Adrenal gland (tissue), 5 donors: ENCODE results near the gene LRRC59.

Experiments used
- CTCF ChIP-seq, 6 experiments: fragments of 450-650 bp in 4 of 6; fragments of 200-600 bp in 2 of 6; sonication (generic) in 1 of 6; IDR thresholded peaks; 1 replicate in 5 of 6; 2 replicates in 1 of 6; pipeline versions ENCODE4 v1.5.1 to v1.8.0; 2016 to 2021; ENCODE audit warnings: antibody characterized with exemption in 6 of 6, mild to moderate bottlenecking in 2 of 6, moderate library complexity in 1 of 6
- POLR2A ChIP-seq, 2 donors: fragments of 450-650 bp; IDR thresholded peaks; one replicate each; pipeline ENCODE4 v1.6.1; 2017; ENCODE audit warnings: antibody characterized with exemption in 2 of 2, mild to moderate bottlenecking in 2 of 2, moderate library complexity in 1 of 2
- donor health status: DM: no; HTN: no; CAD: no.

GRCh38 chr17:50392621-50393020, 4.7 kb downstream of the LRRC59 start:
- TF ChIP-seq CTCF (IDR thresholded peaks at IDR 0.05), result no peak
- no peak for TF ChIP-seq POLR2A (IDR thresholded peaks at IDR 0.05)
